Right ventricle myocardium inferior (tissue), 1 donor: ENCODE data around the gene XIRP1. TPM values are rescaled to one million over a fixed set of nuclear protein-coding genes. Genes with fewer than 3 reads are reported as not detected.

ENCODE experiments used
- ATAC-seq: fragments of 200-7000 bp; cut with Tn5 transposase; one replicate; pipeline ENCODE4 v1.9.1; 2020; ENCODE audit warnings: mild to moderate bottlenecking, moderate library complexity
- DNase-seq: peaks from one replicate; pipeline ENCODE4 v3.0.0; 2021; ENCODE audit errors: missing footprints
- intact Hi-C: fragments of 100-400 bp; cut with DNase I; formaldehyde crosslinking; loops from one replicate; pipeline ENCODE4 v1.11.0; 2022
- microRNA-seq: library from miRNA; unstranded; fragments of <30 nt; microRNA quantifications from one replicate; pipeline ENCODE4 v1.2.0, GENCODE V29; 2020
- total RNA-seq: library from RNA; stranded (reverse); fragmentation: NEBNext Ultra II Directional; extraction: Animal tissue kit (Norgen Biotek cat#: 25700); gene quantifications from one replicate; pipeline ENCODE4 v1.2.1, GENCODE V29; 2021
- donor health status: DM: no; HTN: yes; CAD: no; lungs with severe emphysema.

The XIRP1 gene
- total RNA-seq, 1 donor from 2014 or later, result 317 TPM

GRCh38 chr3:39137435-39137936 is 54.9 kb downstream of the XIRP1 start:
- DNase-seq (no peak), ATAC-seq (no peak)
- intact Hi-C loops, result loop anchor here (5.0 kb wide), 1 partner anchor 40 kb away; no protein-coding TSS in a partner anchor

GRCh38 chr3:39136533-39137434 is 55.6 kb downstream of the XIRP1 start:
- intact Hi-C loops, result loop anchor here (5.0 kb wide), 1 partner anchor 41 kb away; no protein-coding TSS in a partner anchor
- DNase-seq (no peak), ATAC-seq (no peak)

- DNase-seq (no peak), ATAC-seq (peak; percentile 43)
- intact Hi-C loops, result loop anchor here (5.0 kb wide), 1 partner anchor 42 kb away; no protein-coding TSS in a partner anchor
Measured at GRCh38 chr3:39135170-39135805, 57.1 kb downstream of the XIRP1 start.

GRCh38 chr3:39134305-39134704 is 58.1 kb downstream of the XIRP1 start:
- DNase-seq, result no peak
- ATAC-seq, result no peak
- intact Hi-C loops, result no loop called here

GRCh38 chr3:39133822-39134221 is 58.6 kb downstream of the XIRP1 start:
- ATAC-seq (no peak), DNase-seq (no peak)
- intact Hi-C loops, result no loop called here

Small RNAs within 50 kb of the gene (microRNA-seq; reads per million reads assigned to microRNA genes)
- gene MIR6822, result not detected

Other genes with a start within 250 kb of the XIRP1 start
- gene SCN11A, start 140.7 kb downstream of the XIRP1 start, total RNA-seq, result 0.08 TPM
- 28.9 TPM for gene WDR48, start 140.6 kb downstream of the XIRP1 start, total RNA-seq
- gene GORASP1, start 85.0 kb downstream of the XIRP1 start, total RNA-seq, result 45.6 TPM
- 1.2 TPM for gene TTC21A, start 84.9 kb downstream of the XIRP1 start, total RNA-seq
- 12.9 TPM for gene CSRNP1, start 39.0 kb downstream of the XIRP1 start, total RNA-seq
- gene CX3CR1, start 87.4 kb upstream of the XIRP1 start, total RNA-seq, result 2.1 TPM
- gene CCR8, start 137.1 kb upstream of the XIRP1 start, total RNA-seq, result not detected
- gene SLC25A38, start 190.8 kb upstream of the XIRP1 start, total RNA-seq, result 14.7 TPM
- 472 TPM for gene RPSA, start 214.1 kb upstream of the XIRP1 start, total RNA-seq